ENCODE results near the gene AKR1B1.

Gene AKR1B1

GRCh38 chr7:134419085-134419484 is 39.8 kb downstream of the AKR1B1 start:
- no peak for DNase-seq (ENCODE audit: low read depth in 2 of 2)

DNA sequence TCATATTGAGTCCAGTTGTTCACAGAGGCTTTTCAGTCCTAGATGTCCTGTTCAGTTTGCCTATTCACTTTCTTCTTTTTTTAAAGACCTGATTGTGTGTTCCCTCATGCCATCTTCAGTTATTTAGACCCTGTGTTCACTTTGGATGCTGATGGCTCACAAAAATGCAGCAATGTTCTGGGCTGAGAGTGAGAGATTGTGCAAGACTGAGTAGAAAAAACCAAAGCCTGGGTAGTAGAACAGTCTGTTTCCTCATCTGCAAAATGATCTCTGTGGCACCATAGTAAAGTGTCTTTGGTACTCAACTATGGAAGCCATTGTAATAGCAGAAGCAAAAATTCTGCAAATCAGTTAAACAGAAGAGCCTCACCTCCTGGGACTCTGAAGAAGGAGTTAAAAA is 43.2 kb downstream of the AKR1B1 start:
- DNase-seq (ENCODE audit: low read depth in 2 of 2): no peak

DNA sequence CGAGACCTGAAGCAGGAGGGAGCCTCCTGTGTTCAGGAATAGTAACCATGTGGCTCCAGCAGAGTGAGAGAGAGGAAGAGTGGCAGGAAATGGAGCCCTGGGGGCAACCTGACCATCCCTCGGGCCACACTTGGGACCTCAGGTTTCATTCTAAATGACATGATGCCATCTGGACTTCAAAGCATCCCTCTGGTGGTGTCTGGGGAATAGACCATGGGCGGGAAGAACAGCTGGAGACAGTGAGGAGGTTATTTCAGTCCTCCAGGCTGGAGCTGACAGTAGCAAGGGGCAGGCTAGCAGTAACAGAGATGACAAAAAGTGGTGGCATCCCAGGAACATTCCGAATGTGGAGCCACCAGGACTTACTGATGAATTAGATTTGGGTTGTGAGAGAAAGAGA is 44.8 kb downstream of the AKR1B1 start:
- no peak for DNase-seq (ENCODE audit: low read depth in 2 of 2)

DNA sequence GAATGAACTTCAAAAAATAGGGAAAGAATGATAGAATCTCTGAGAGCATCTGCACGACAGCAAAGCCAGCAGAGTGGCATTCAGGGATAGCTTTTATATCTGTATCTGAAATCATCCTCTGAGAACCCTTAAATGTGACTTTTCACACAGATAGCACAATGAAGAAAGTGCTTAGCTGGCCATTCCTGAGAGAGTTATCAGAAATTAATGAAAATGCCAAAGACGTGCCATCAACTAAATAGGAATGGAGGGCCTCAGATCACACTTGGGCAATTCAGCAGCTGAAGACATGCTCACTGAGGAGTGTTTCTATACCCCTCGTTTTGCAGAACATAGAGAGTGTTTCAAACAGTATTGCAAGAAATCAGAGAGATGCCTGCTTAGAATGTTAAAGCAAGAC is 51.6 kb downstream of the AKR1B1 start:
- DNase-seq (ENCODE audit: low read depth in 2 of 2): no peak

GRCh38 chr7:134406431-134406830 is 52.5 kb downstream of the AKR1B1 start:
- no peak for DNase-seq (ENCODE audit: low read depth in 2 of 2)

- DNase-seq (ENCODE audit: low read depth in 2 of 2): no peak
Observed at GRCh38 chr7:134405299-134405698, 53.6 kb downstream of the AKR1B1 start.

- DNase-seq (ENCODE audit: low read depth in 2 of 2): no peak
Observed at GRCh38 chr7:134403062-134403461, 55.8 kb downstream of the AKR1B1 start.

- DNase-seq (ENCODE audit: low read depth in 2 of 2): no peak
Observed at GRCh38 chr7:134400859-134401258, 58.0 kb downstream of the AKR1B1 start.

DNA sequence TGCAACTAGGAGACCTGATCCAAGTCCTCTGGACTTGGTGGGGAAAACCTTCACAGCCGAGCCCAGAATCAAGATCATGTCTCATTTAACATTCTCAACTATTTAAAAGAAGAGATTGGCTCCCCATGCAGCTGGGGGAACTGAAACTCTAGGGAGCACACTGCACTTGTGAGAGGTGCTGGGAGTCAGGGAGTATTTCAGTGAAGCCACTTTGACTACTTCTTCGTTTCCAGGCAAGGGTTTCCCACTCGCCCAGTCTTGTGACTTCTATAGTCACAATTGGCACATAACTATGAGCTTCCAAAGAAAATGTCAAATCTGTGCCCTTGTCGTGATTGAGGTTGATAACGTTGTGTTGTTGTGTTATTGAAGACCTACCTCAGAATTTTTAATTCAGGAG is 62.9 kb downstream of the AKR1B1 start:
- no peak for DNase-seq (ENCODE audit: low read depth in 2 of 2)

GRCh38 chr7:134395604-134396003 is 63.3 kb downstream of the AKR1B1 start:
- DNase-seq (ENCODE audit: low read depth in 2 of 2): no peak

GRCh38 chr7:134394056-134394455 is 64.8 kb downstream of the AKR1B1 start:
- no peak for DNase-seq (ENCODE audit: low read depth in 2 of 2)
